Endothelial cell of umbilical vein (primary cell): ENCODE measurements around the gene GLOD4.

Source experiments
- EZH2 ChIP-seq: IDR thresholded peaks from 2 replicates; pipeline ENCODE4 v1.6.1; 2012; ENCODE audit warnings: borderline replicate concordance, low read depth, mild to moderate bottlenecking, moderate library complexity, low read length, inconsistent platforms; ENCODE audit not compliant: severe bottlenecking
- FOS ChIP-seq: IDR thresholded peaks from 2 replicates; pipeline ENCODE4 v1.6.1; 2011; ENCODE audit warnings: mild to moderate bottlenecking, low read length, moderate library complexity, borderline replicate concordance; ENCODE audit not compliant: insufficient read depth
- JUN ChIP-seq: IDR thresholded peaks from 2 replicates; pipeline ENCODE4 v1.6.1; 2011; ENCODE audit warnings: borderline replicate concordance, low read depth; ENCODE audit not compliant: insufficient read length, insufficient read depth
- MYC ChIP-seq: IDR thresholded peaks from one replicate; pipeline ENCODE4 v1.6.1; 2011; ENCODE audit warnings: mild to moderate bottlenecking, low read depth, low read length
- POLR2A ChIP-seq: IDR thresholded peaks from 2 replicates; pipeline ENCODE4 v1.6.1; 2012; ENCODE audit warnings: low read depth, mild to moderate bottlenecking, control low read depth, low read length
- TF ChIP-seq, protein P1 (sequence below), 2 donors: IDR thresholded peaks; 1 replicate in 1 of 2; 2 replicates in 1 of 2; pipeline ENCODE4 v1.5.1; 2011; ENCODE audit warnings: low read length in 2 of 2, mild to moderate bottlenecking in 2 of 2, moderate library complexity in 2 of 2, control low read depth in 1 of 2, inconsistent platforms in 1 of 2, low read depth in 1 of 2; ENCODE audit not compliant: insufficient read depth in 1 of 2; ENCODE audit errors: extremely low read depth in 1 of 2
- TF ChIP-seq, protein P2 (sequence below): IDR thresholded peaks from 2 replicates; pipeline ENCODE4 v1.6.1; 2011; ENCODE audit not compliant: insufficient read depth, insufficient read length

- TF ChIP-seq, protein P1, sequence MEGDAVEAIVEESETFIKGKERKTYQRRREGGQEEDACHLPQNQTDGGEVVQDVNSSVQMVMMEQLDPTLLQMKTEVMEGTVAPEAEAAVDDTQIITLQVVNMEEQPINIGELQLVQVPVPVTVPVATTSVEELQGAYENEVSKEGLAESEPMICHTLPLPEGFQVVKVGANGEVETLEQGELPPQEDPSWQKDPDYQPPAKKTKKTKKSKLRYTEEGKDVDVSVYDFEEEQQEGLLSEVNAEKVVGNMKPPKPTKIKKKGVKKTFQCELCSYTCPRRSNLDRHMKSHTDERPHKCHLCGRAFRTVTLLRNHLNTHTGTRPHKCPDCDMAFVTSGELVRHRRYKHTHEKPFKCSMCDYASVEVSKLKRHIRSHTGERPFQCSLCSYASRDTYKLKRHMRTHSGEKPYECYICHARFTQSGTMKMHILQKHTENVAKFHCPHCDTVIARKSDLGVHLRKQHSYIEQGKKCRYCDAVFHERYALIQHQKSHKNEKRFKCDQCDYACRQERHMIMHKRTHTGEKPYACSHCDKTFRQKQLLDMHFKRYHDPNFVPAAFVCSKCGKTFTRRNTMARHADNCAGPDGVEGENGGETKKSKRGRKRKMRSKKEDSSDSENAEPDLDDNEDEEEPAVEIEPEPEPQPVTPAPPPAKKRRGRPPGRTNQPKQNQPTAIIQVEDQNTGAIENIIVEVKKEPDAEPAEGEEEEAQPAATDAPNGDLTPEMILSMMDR (IDR thresholded peaks at IDR 0.05; ENCODE audit: extremely low read depth in 1 of 2, insufficient read depth in 1 of 2, low read depth in 1 of 2, low read length in 2 of 2) = no peak
- TF ChIP-seq JUN (no peak), EZH2 (no peak), POLR2A (no peak), FOS (no peak), MYC (no peak)
- TF ChIP-seq, protein P2, sequence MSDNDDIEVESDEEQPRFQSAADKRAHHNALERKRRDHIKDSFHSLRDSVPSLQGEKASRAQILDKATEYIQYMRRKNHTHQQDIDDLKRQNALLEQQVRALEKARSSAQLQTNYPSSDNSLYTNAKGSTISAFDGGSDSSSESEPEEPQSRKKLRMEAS = no peak
These were observed 21.1 kb upstream of the GLOD4 start for GRCh38 chr17:802901-803881.
